Ovary (tissue), 9 donors: ENCODE results near the gene HAND1. TPM values are rescaled to one million over a fixed set of nuclear protein-coding genes. Genes with fewer than 3 reads are reported as not detected.

Source experiments
- DNase-seq, 5 donors: peaks; one replicate each; pipeline ENCODE4 v3.0.0-alpha.2; 2019 to 2020
- H3K27ac ChIP-seq, 2 donors: fragments of 200-600 bp; one replicate each; pipeline versions ENCODE4 v1.5.1 to v1.8.0; 2019 to 2022
- H3K27me3 ChIP-seq: fragments of 200-600 bp; one replicate; pipeline ENCODE4 v1.8.0; 2022
- H3K36me3 ChIP-seq: fragments of 200-600 bp; sonication (generic); one replicate; pipeline ENCODE4 v1.5.1; 2019
- H3K4me1 ChIP-seq: one replicate; pipeline ENCODE4 v1.8.1; 2013; ENCODE audit warnings: mild to moderate bottlenecking, moderate library complexity; ENCODE audit not compliant: insufficient read depth
- H3K4me3 ChIP-seq: fragments of 200-600 bp; sonication (generic); one replicate; pipeline ENCODE4 v1.5.1; 2017
- H3K9me3 ChIP-seq, 2 donors: fragments of 200-600 bp in 1 of 2; sonication (generic) in 1 of 2; one replicate each; pipeline versions ENCODE4 v1.5.1 to v1.8.1; 2013 to 2019; ENCODE audit warnings: mild to moderate bottlenecking in 1 of 2, moderate library complexity in 1 of 2
- CTCF ChIP-seq, 3 donors: fragments of 450-650 bp in 2 of 3; fragments of 200-600 bp in 1 of 3; IDR thresholded peaks; one replicate each; pipeline versions ENCODE4 v1.5.1 to v1.8.0; 2016 to 2022; ENCODE audit warnings: antibody characterized with exemption in 3 of 3, mild to moderate bottlenecking in 1 of 3
- EP300 ChIP-seq: sonication (generic); formaldehyde crosslinking; IDR thresholded peaks from one replicate; pipeline ENCODE4 v1.6.1; 2017; ENCODE audit warnings: antibody characterized with exemption
- POLR2A ChIP-seq: fragments of 450-650 bp; IDR thresholded peaks from one replicate; pipeline ENCODE4 v1.6.1; 2017; ENCODE audit warnings: antibody characterized with exemption, mild to moderate bottlenecking, moderate library complexity
- WGBS, 3 donors: extraction: QIAGEN DNeasy Blood & Tissue Kit in 1 of 3; methylation state at CpG; one replicate each; pipeline versions ENCODE4 v1.1.5 to v1.1.7; 2013 to 2017; 5-methylcytosine and 5-hydroxymethylcytosine counted together
- intact Hi-C, 4 donors: fragments of 100-400 bp; cut with DNase I; formaldehyde crosslinking; loops; one replicate each; pipeline versions ENCODE4 v1.11.0 to v1.15.1; 2022 to 2023
- polyA plus RNA-seq, 2 donors: library from polyadenylated mRNA; stranded (reverse); fragments of 200-250 nt in 1 of 2; fragments of 350-450 nt in 1 of 2; fragmentation: Illumina TruSeq in 1 of 2; extraction: RNeasy Lipid Tissue Mini Kit (QIAGEN cat#74804) in 1 of 2; gene quantifications; one replicate each; pipeline ENCODE4 v1.2.3, GENCODE V29; 2013 to 2014
- total RNA-seq, 7 donors: library from RNA; depleted of rRNA in 2 of 7; stranded (reverse); fragments of >200 nt in 2 of 7; fragmentation: NEBNext Ultra II Directional in 3 of 7; extraction: Animal tissue kit (Norgen Biotek cat#: 25700) in 3 of 7; gene quantifications; one replicate each; pipeline versions ENCODE4 v1.1.0 to v1.2.4, GENCODE V29; 2016 to 2023
- donor health status: DM: no; HTN: no; CAD: no; lungs with moderate emphysema.
- donor health status: DM: no; HTN: no; CAD: no.
- donor health status: Bipolar disorder and iron deficiency.
- donor health status: DM: yes; HTN: yes; CAD: no.
- donor health status: DM: no; HTN: no; CAD: no.
- donor health status: DM: yes; HTN: yes; CAD: no.

The HAND1 gene
- total and polyA plus RNA-seq, 9 donors: not detected

- no peaks in the 10 kb centered on the region for H3K27me3 ChIP-seq
- H3K4me3 ChIP-seq: no peak overlapping the region
- no peaks in the 10 kb centered on the region for H3K4me1 ChIP-seq
- WGBS, 3 donors: 78 to 88% (median 82%) methylated on average over 2 of the region's 2 CpGs
- no peak for TF ChIP-seq CTCF (IDR thresholded peaks at IDR 0.05)
- TF ChIP-seq POLR2A: no peak
- TF ChIP-seq EP300: no peak
- no peaks in the 10 kb centered on the region for H3K36me3 ChIP-seq
- no peak overlapping the region for H3K27ac ChIP-seq
- intact Hi-C loops: no loop called here
- DNase-seq: no peak
- no peaks in the 10 kb centered on the region for H3K9me3 ChIP-seq
These were observed 34.0 kb upstream of the HAND1 start for GRCh38 chr5:154511984-154512383.

DNA sequence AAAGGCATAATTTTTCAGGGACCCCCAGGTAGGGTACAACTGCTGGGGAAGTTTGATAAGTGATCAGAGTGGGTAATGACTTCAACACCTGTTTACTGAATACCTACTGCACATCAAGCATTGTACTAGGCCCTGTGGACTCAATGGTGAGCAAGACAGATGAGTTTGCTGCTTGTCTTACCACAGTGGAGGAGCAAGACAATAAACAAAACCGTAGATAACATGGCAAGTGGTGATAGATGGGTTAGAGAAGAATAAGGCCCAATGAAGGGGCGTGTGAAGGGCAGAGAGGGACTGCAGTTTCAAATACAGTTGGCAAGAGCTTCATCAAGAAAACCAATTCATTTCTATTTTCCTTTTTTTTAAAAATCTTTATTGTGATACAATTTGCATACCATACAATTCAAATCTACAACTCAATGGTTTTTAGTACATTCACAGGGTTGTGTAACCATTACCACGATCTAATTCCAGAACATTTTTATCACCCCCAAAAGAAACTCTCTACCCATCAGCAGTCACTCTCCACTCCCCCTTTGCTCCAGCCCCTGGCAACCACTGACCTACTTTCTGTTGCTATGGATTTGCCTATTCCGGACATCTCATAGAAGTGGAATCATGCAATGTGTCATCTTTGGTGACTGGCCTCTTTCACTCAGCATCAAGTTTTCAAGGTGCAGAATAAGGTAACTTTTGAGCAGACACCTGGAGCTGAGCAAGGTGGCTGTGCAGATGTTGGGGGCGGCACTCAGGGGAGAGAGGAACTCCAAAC lies 31.9 kb upstream of the HAND1 start:
- H3K27me3 ChIP-seq: no peaks in the 10 kb centered on the region
- WGBS, 3 donors: 45 to 58% (median 53%) methylated on average over 5 of the region's 5 CpGs
- H3K36me3 ChIP-seq: no peaks in the 10 kb centered on the region
- no peak overlapping the region for H3K27ac ChIP-seq
- no peaks in the 10 kb centered on the region for H3K4me1 ChIP-seq
- intact Hi-C loops: no loop called here
- no peak for DNase-seq
- H3K4me3 ChIP-seq: no peak overlapping the region
- no peaks in the 10 kb centered on the region for H3K9me3 ChIP-seq
- TF ChIP-seq CTCF (IDR thresholded peaks at IDR 0.05): no peak
- TF ChIP-seq EP300: no peak
- TF ChIP-seq POLR2A: no peak

- no peaks in the 10 kb centered on the region for H3K27me3 ChIP-seq
- no peak for TF ChIP-seq POLR2A
- no peak for TF ChIP-seq EP300
- no peak for TF ChIP-seq CTCF (IDR thresholded peaks at IDR 0.05)
These were observed 30.1 kb upstream of the HAND1 start for GRCh38 chr5:154508114-154508513.

DNA sequence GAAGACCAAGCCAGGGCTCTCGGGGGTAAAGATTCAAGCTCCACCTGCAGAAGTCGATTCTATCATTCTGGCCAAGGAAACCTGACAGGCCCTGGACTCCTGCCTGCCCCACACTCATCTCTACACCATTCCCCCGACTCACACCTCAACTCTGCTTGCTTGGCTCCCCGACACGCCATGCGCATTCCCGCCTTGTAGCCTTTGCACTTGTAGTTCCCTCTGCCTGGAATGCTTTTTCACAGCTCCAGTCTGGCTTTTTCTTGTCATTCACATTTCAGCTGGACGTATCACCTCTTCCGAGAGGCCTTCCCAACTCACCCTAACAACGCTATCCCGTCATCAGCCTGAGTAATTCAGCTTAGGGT lies 28.7 kb upstream of the HAND1 start:
- no peak for TF ChIP-seq EP300
- TF ChIP-seq CTCF (IDR thresholded peaks at IDR 0.05): no peak
- TF ChIP-seq POLR2A: no peak
- no peaks in the 10 kb centered on the region for H3K4me1 ChIP-seq
- DNase-seq: no peak
- no peak overlapping the region for H3K4me3 ChIP-seq
- WGBS, 3 donors: 82 to 85% (median 83%) methylated on average over 11 of the region's 11 CpGs
- no peaks in the 10 kb centered on the region for H3K9me3 ChIP-seq
- H3K27ac ChIP-seq: no peak overlapping the region
- no peaks in the 10 kb centered on the region for H3K36me3 ChIP-seq
- intact Hi-C loops: no loop called here
- H3K27me3 ChIP-seq: no peaks in the 10 kb centered on the region

More at GRCh38 chr5:154508114-154508513, 30.1 kb upstream of the HAND1 start:
- no peak for DNase-seq
- Histone ChIP-seq H3K4me3 (no peak overlapping the region), H3K9me3 (no peaks in the 10 kb centered on the region), H3K27ac (no peak overlapping the region), H3K4me1 (no peaks in the 10 kb centered on the region), H3K36me3 (no peaks in the 10 kb centered on the region)
- intact Hi-C loops: no loop called here
- WGBS, 3 donors: 82 to 92% (median 91%) methylated on average over 2 of the region's 2 CpGs
